Neural cell (in vitro differentiated cells): ENCODE measurements around the gene DTD1. TPM values are rescaled to one million over a fixed set of nuclear protein-coding genes. Genes with fewer than 3 reads are reported as not detected.

Experiments
- H2AFZ ChIP-seq: fragments of 200-600, 300-800 bp; sonication (generic), shearing (Covaris generic); 2 replicates; pipeline ENCODE4 v1.6.0; 2014; ENCODE audit warnings: low read depth, mild to moderate bottlenecking, antibody characterized with exemption, low read length, moderate library complexity
- H3F3A ChIP-seq: fragments of 200-600 bp; shearing (Covaris generic); 2 replicates; pipeline ENCODE4 v1.6.1; 2016; ENCODE audit warnings: mild to moderate bottlenecking, moderate library complexity, mixed read lengths, antibody characterized with exemption, low read length; ENCODE audit not compliant: insufficient read depth, poor library complexity, severe bottlenecking
- H3K27ac ChIP-seq: fragments of 200-600, 300-800 bp; sonication (generic), shearing (Covaris generic); 2 replicates; pipeline ENCODE4 v1.5.1; 2014; ENCODE audit warnings: mild to moderate bottlenecking, low read length, moderate library complexity
- H3K27me3 ChIP-seq: fragments of 300-800, 200-600 bp; sonication (generic), shearing (Covaris generic); 2 replicates; pipeline ENCODE4 v1.6.0; 2014; ENCODE audit warnings: mild to moderate bottlenecking, low read depth, low read length, moderate library complexity; ENCODE audit not compliant: insufficient read depth
- H3K36me3 ChIP-seq: fragments of 300-800, 200-600 bp; sonication (generic), shearing (Covaris generic); 2 replicates; pipeline ENCODE4 v1.5.1; 2014; ENCODE audit warnings: mild to moderate bottlenecking, antibody characterized with exemption, low read length, moderate library complexity; ENCODE audit not compliant: insufficient read depth
- H3K4me2 ChIP-seq: fragments of 300-800, 200-600 bp; sonication (generic), shearing (Covaris generic); 2 replicates; pipeline ENCODE4 v1.6.0; 2014; ENCODE audit warnings: mild to moderate bottlenecking, low read length
- H3K4me3 ChIP-seq: fragments of 300-800, 200-600 bp; sonication (generic), shearing (Covaris generic); 2 replicates; pipeline ENCODE4 v1.5.1; 2014; ENCODE audit warnings: mild to moderate bottlenecking, low read length, moderate library complexity
- H3K79me2 ChIP-seq: fragments of 200-600 bp; shearing (Covaris generic); replicated peaks from 2 replicates; pipeline ENCODE4 v1.6.0; 2014; ENCODE audit warnings: mild to moderate bottlenecking, low read length, moderate library complexity; ENCODE audit not compliant: insufficient read depth
- H3K9ac ChIP-seq: fragments of 300-800, 200-600 bp; sonication (generic), shearing (Covaris generic); 2 replicates; pipeline ENCODE4 v1.6.1; 2016; ENCODE audit warnings: mild to moderate bottlenecking, low read length, mixed read lengths
- H3K9me2 ChIP-seq: fragments of 200-600 bp; shearing (Covaris generic); 2 replicates; pipeline ENCODE4 v1.6.1; 2016; ENCODE audit warnings: mild to moderate bottlenecking, low read length, mixed read lengths; ENCODE audit not compliant: insufficient read depth
- H3K9me3 ChIP-seq: fragments of 200-600, 300-800 bp; sonication (generic), shearing (Covaris generic); 2 replicates; pipeline ENCODE4 v1.6.1; 2016; ENCODE audit warnings: mild to moderate bottlenecking, mixed run types, low read length, moderate library complexity, mixed read lengths
- H4K20me1 ChIP-seq: fragments of 200-600 bp; shearing (Covaris generic); 2 replicates; pipeline ENCODE4 v1.6.1; 2016; ENCODE audit warnings: mild to moderate bottlenecking, mixed run types; ENCODE audit not compliant: insufficient read depth
- EP300 ChIP-seq: fragments of 450-650 bp; conservative IDR thresholded peaks from 2 replicates; pipeline ENCODE4 v1.6.1; 2014; ENCODE audit warnings: antibody characterized with exemption, mild to moderate bottlenecking, moderate library complexity; ENCODE audit not compliant: poor library complexity, severe bottlenecking
- EZH2 ChIP-seq: fragments of 200-600, 300-800 bp; shearing (Covaris generic), sonication (generic); IDR thresholded peaks from 2 replicates; pipeline ENCODE4 v1.6.1; 2014; ENCODE audit warnings: antibody characterized with exemption, low read length, borderline replicate concordance, mild to moderate bottlenecking; ENCODE audit not compliant: insufficient read depth, poor library complexity, severe bottlenecking
- MXI1 ChIP-seq: fragments of 450-650 bp; conservative IDR thresholded peaks from 2 replicates; pipeline ENCODE4 v1.6.1; 2014; ENCODE audit warnings: antibody characterized with exemption, mild to moderate bottlenecking; ENCODE audit not compliant: poor library complexity, severe bottlenecking
- POLR2AphosphoS5 ChIP-seq: IDR thresholded peaks from 2 replicates; pipeline ENCODE4 v1.6.1; 2012
- RAD21 ChIP-seq: fragments of 450-650 bp; conservative IDR thresholded peaks from 2 replicates; pipeline ENCODE4 v1.6.1; 2014; ENCODE audit warnings: antibody characterized with exemption, mild to moderate bottlenecking, moderate library complexity
- REST ChIP-seq: IDR thresholded peaks from 2 replicates; pipeline ENCODE4 v1.6.1; 2012; ENCODE audit warnings: borderline replicate concordance
- SMC3 ChIP-seq: fragments of 450-650 bp; conservative IDR thresholded peaks from 2 replicates; pipeline ENCODE4 v1.6.1; 2014; ENCODE audit warnings: antibody characterized with exemption, mild to moderate bottlenecking, moderate library complexity; ENCODE audit not compliant: poor library complexity
- TAF1 ChIP-seq: IDR thresholded peaks from 2 replicates; pipeline ENCODE4 v1.6.1; 2012; ENCODE audit warnings: low read depth
- polyA plus RNA-seq: library from polyadenylated mRNA; depleted of rRNA; stranded (reverse); fragments of >200 nt; gene quantifications from 2 replicates; pipeline ENCODE4 v1.2.3, GENCODE V29; 2014
- TF ChIP-seq, protein P1 (sequence below): fragments of 450-650 bp; IDR thresholded peaks from 2 replicates; pipeline ENCODE4 v1.5.1; 2014; ENCODE audit warnings: antibody characterized with exemption, mild to moderate bottlenecking, moderate library complexity; ENCODE audit not compliant: poor library complexity, severe bottlenecking

DTD1 gene
- polyA plus RNA-seq, 1 donor from 2014 or later = 337 TPM

DNA sequence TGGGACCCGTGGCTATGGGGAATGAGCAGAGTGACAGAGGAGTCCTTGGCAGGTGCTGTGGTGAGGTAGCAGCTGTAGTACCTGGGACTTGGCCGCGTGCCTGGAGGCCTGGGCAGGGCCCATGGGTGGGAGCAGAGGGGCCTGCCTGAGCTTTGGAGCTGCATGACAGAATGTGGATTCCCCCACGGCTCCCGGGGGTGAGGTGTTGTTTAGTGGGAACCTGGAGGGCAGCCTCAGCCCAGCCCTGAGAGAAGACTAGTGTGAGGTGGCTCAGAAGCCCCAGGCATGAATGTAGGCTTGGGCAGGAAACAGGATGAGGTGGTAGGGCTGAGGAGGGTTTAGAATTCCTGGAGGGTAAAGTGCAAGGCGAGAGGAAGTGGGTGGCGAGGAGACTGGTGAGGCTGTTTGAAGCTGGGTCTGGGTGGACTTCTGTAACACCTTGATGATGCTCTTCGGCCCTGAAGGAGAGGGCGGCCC lies 139.2 kb downstream of the DTD1 start:
- Histone ChIP-seq H3K4me3 (no peak overlapping the region), H3K79me2 (no peaks in the 10 kb centered on the region), H3K27ac (no peak overlapping the region), H3K4me2 (no peak overlapping the region), H3K9me2 (no peaks in the 10 kb centered on the region), H3K27me3 (no peaks in the 10 kb centered on the region), H3K9ac (no peak overlapping the region), H2AFZ (no peak overlapping the region), H3K36me3 (no peaks in the 10 kb centered on the region), H4K20me1 (no peaks in the 10 kb centered on the region), H3F3A (no peaks in the 10 kb centered on the region), H3K9me3 (no peaks in the 10 kb centered on the region)
- TF ChIP-seq EP300 = no peak
- TF ChIP-seq REST = no peak
- TF ChIP-seq SMC3 = no peak
- TF ChIP-seq EZH2 = no peak
- no peak for TF ChIP-seq POLR2AphosphoS5
- TF ChIP-seq RAD21 = no peak
- no peak for TF ChIP-seq TAF1
- TF ChIP-seq, protein P1, sequence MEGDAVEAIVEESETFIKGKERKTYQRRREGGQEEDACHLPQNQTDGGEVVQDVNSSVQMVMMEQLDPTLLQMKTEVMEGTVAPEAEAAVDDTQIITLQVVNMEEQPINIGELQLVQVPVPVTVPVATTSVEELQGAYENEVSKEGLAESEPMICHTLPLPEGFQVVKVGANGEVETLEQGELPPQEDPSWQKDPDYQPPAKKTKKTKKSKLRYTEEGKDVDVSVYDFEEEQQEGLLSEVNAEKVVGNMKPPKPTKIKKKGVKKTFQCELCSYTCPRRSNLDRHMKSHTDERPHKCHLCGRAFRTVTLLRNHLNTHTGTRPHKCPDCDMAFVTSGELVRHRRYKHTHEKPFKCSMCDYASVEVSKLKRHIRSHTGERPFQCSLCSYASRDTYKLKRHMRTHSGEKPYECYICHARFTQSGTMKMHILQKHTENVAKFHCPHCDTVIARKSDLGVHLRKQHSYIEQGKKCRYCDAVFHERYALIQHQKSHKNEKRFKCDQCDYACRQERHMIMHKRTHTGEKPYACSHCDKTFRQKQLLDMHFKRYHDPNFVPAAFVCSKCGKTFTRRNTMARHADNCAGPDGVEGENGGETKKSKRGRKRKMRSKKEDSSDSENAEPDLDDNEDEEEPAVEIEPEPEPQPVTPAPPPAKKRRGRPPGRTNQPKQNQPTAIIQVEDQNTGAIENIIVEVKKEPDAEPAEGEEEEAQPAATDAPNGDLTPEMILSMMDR = no peak
- no peak for TF ChIP-seq MXI1

GRCh38 chr20:18728165-18728869 lies 140.5 kb downstream of the DTD1 start:
- Histone ChIP-seq H3K79me2 (no peaks in the 10 kb centered on the region), H3K27ac (no peak overlapping the region), H3K9me2 (no peaks in the 10 kb centered on the region), H3F3A (no peaks in the 10 kb centered on the region), H3K27me3 (no peaks in the 10 kb centered on the region), H2AFZ (no peak overlapping the region), H3K9ac (no peak overlapping the region), H3K9me3 (no peaks in the 10 kb centered on the region), H4K20me1 (no peaks in the 10 kb centered on the region), H3K4me2 (no peak overlapping the region), H3K4me3 (peak overlapping the region; percentile 4), H3K36me3 (no peaks in the 10 kb centered on the region)
- TF ChIP-seq, protein P1 = no peak
- TF ChIP-seq REST (no peak), TAF1 (no peak), RAD21 (no peak), SMC3 (no peak), MXI1 (no peak), EP300 (no peak)
